NCI-H446 (cell line): ENCODE data around the gene OGT.
"Not testable (repeated sequence)": the region's sequence is repeated elsewhere in the genome, so short reads cannot be mapped to it uniquely, and the experiment has no call there.

Experiments used
- DNase-seq, 2 experiments: peaks; one replicate each; lab custom pipeline; 2025; lab: John Stamatoyannopoulos, UW

The OGT gene

GRCh38 chrX:71532753-71533425 is at the start of gene OGT:
TSS of gene OGT (plus strand) at chrX:71533104. CDS start at chrX:71533300, 196 bp downstream.
- peak; percentile 78 to 97 for DNase-seq

GRCh38 chrX:71487814-71488213 is 45.1 kb upstream of the OGT start:
- DNase-seq = no peak

- DNase-seq = no peak
These were observed 43.4 kb upstream of the OGT start for GRCh38 chrX:71489540-71489939.

- no peak for DNase-seq
These were observed 40.5 kb upstream of the OGT start for GRCh38 chrX:71492231-71493065.

GRCh38 chrX:71493111-71493613 is 39.7 kb upstream of the OGT start:
- DNase-seq = no peak

GRCh38 chrX:71495979-71496378 is 36.9 kb upstream of the OGT start:
- DNase-seq = not testable (repeated sequence)

GRCh38 chrX:71496476-71496875 is 36.4 kb upstream of the OGT start:
- no peak for DNase-seq

- not testable (repeated sequence) for DNase-seq
These were observed 30.8 kb upstream of the OGT start for GRCh38 chrX:71502080-71502479.

- DNase-seq = no peak
These were observed 28.6 kb upstream of the OGT start for GRCh38 chrX:71504346-71504745.

GRCh38 chrX:71509289-71509688 is 23.6 kb upstream of the OGT start:
- DNase-seq = no peak

GRCh38 chrX:71510161-71510560 is 22.7 kb upstream of the OGT start:
- no peak for DNase-seq

GRCh38 chrX:71513731-71514130 is 19.2 kb upstream of the OGT start:
- not testable (repeated sequence) for DNase-seq

- no peak for DNase-seq
These were observed 18.4 kb upstream of the OGT start for GRCh38 chrX:71514367-71515037.

- no peak for DNase-seq
These were observed 17.9 kb upstream of the OGT start for GRCh38 chrX:71515038-71515396.

- no peak for DNase-seq
These were observed 7.6 kb upstream of the OGT start for GRCh38 chrX:71525316-71525715.

GRCh38 chrX:71532078-71532752 is 689 bp upstream of the OGT start:
- DNase-seq = no peak

- DNase-seq = no peak
These were observed 579 bp downstream of the OGT start for GRCh38 chrX:71533516-71533850.

GRCh38 chrX:71533851-71534561 is 1.1 kb downstream of the OGT start:
- peak in 1 of 2 experiments; percentile 41 for DNase-seq

GRCh38 chrX:71534773-71535544 is 2.1 kb downstream of the OGT start:
- DNase-seq = no peak

- DNase-seq = no peak
These were observed 3.4 kb downstream of the OGT start for GRCh38 chrX:71536285-71536684.

GRCh38 chrX:71537743-71538142 is 4.8 kb downstream of the OGT start:
- DNase-seq = no peak
